ENCODE data around the gene ETS2. TPM values are rescaled to one million over a fixed set of nuclear protein-coding genes. Genes with fewer than 3 reads are reported as not detected.

The ETS2 gene
- total and polyA plus RNA-seq, 2 of the 4 experiments (the other 2 are of a cell fraction) = 21.3 to 21.7 TPM

- H3K23ac ChIP-seq (ENCODE audit: low read depth, low read length) = peak overlapping the region; percentile 18; the same call in 1 of the 2 replicates
- H3K79me1 ChIP-seq (ENCODE audit: low read depth in 1 of 2, low read length in 2 of 2) = peaks cover 34 to 55% of the 10 kb centered on the region in 2 experiments
- H3K4ac ChIP-seq (ENCODE audit: low read depth, low read length) = peak overlapping the region; percentile 92
- peaks cover 2% of the 10 kb centered on the region; the same call in 1 of the 2 replicates for H3K9me3 ChIP-seq (ENCODE audit: control insufficient read depth, insufficient read depth, low read length)
- ChIA-PET POLR2A (ENCODE audit: unreplicated experiment) (no interaction called here), CTCF (interaction anchor here (1.3 kb wide), 1 partner anchor 15 kb away, joined by 3 read pairs; no protein-coding TSS in a partner anchor)
- H3K4me3 ChIP-seq (ENCODE audit: insufficient read depth, low read depth, low read length) = no peak overlapping the region
- H4K20me1 ChIP-seq (ENCODE audit: insufficient read depth, low read length) = peaks cover 12% of the 10 kb centered on the region
- ATAC-seq (ENCODE audit: low read depth) (no peak), DNase-seq (no peak)
- H3K27ac ChIP-seq (ENCODE audit: insufficient read depth, low read length) = peak overlapping the region; percentile 86
- peak overlapping the region; percentile 54 for H3K9ac ChIP-seq (ENCODE audit: low read depth, low read length)
- H4K5ac ChIP-seq (ENCODE audit: low read depth, low read length) = peak overlapping the region; percentile 50
- H2BK120ac ChIP-seq (ENCODE audit: low read depth, low read length) = peak overlapping the region; percentile 31
- peak overlapping the region; percentile 79 for H2AK5ac ChIP-seq (ENCODE audit: low read depth, low read length)
- peak overlapping the region; percentile 49 for H3K18ac ChIP-seq (ENCODE audit: low read depth, low read length)
- H3K4me2 ChIP-seq (ENCODE audit: low read depth, low read length) = no peak overlapping the region; the same call in 1 of the 2 replicates
- H3K36me3 ChIP-seq (ENCODE audit: control insufficient read depth, insufficient read depth, low read length) = peaks cover 54% of the 10 kb centered on the region
- peaks cover 29% of the 10 kb centered on the region for H3K9me1 ChIP-seq (ENCODE audit: insufficient read depth, low read length)
- H2BK15ac ChIP-seq (ENCODE audit: low read depth, low read length) = peak overlapping the region; percentile 36; the same call in 1 of the 3 replicates
- peak overlapping the region; percentile 35 for H4K91ac ChIP-seq (ENCODE audit: insufficient read depth, low read depth, low read length)
- WGBS, 2 experiments (ENCODE audit: extremely low coverage in 2 of 2, insufficient read length in 1 of 2) = 61% methylated on average over 14 of the region's 26 CpGs; no CpG with 5 or more reads in 1 of the 2 experiments
- intact Hi-C loops (cut with micrococcal nuclease) (loop anchor here (5.0 kb wide), 4 partner anchors 99 to 304 kb away; no protein-coding TSS in a partner anchor), in situ Hi-C loops (cut with MboI; ENCODE audit: low sequenced_read_pairs) (no loop called here), dilution Hi-C loops (cut with HindIII; ENCODE audit: low sequenced_read_pairs, unreplicated experiment) (no loop called here)
- H3K14ac ChIP-seq (replicated peaks; ENCODE audit: low read depth, low read length) = peak overlapping the region; percentile 42
- H2AFZ ChIP-seq (replicated peaks; ENCODE audit: low read length, poor library complexity) = no peak overlapping the region
- TF ChIP-seq RCOR1 (IDR thresholded peaks at IDR 0.05; ENCODE audit: insufficient replicate concordance, low read length) (no peak), MXI1 (IDR thresholded peaks at IDR 0.05; ENCODE audit: borderline replicate concordance, low read depth, low read length) (no peak), MAFK (IDR thresholded peaks at IDR 0.05; ENCODE audit: low read depth, low read length) (no peak)
- TF ChIP-seq, protein P1, sequence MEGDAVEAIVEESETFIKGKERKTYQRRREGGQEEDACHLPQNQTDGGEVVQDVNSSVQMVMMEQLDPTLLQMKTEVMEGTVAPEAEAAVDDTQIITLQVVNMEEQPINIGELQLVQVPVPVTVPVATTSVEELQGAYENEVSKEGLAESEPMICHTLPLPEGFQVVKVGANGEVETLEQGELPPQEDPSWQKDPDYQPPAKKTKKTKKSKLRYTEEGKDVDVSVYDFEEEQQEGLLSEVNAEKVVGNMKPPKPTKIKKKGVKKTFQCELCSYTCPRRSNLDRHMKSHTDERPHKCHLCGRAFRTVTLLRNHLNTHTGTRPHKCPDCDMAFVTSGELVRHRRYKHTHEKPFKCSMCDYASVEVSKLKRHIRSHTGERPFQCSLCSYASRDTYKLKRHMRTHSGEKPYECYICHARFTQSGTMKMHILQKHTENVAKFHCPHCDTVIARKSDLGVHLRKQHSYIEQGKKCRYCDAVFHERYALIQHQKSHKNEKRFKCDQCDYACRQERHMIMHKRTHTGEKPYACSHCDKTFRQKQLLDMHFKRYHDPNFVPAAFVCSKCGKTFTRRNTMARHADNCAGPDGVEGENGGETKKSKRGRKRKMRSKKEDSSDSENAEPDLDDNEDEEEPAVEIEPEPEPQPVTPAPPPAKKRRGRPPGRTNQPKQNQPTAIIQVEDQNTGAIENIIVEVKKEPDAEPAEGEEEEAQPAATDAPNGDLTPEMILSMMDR (conservative IDR thresholded peaks at IDR 0.05; ENCODE audit: low read depth, low read length) = no peak
- peak overlapping the region; percentile 58 for H2BK5ac ChIP-seq (ENCODE audit: low read depth, low read length, poor library complexity, severe bottlenecking)
- H2BK20ac ChIP-seq (ENCODE audit: low read depth, low read length) = peak overlapping the region; percentile 18
- BruUV-seq (replicated peaks) = no TSS peak
- peak overlapping the region; percentile 22 to 62; a peak in 3 of 4 replicates for H4K8ac ChIP-seq (ENCODE audit: low read depth in 2 of 2, low read length in 2 of 2)
- H2AK9ac ChIP-seq (replicated peaks; ENCODE audit: low read depth, low read length, poor library complexity) = peak overlapping the region; percentile 47
- H3K4me1 ChIP-seq (ENCODE audit: control insufficient read depth, insufficient read depth, low read length) = peaks cover 26% of the 10 kb centered on the region
- no peaks in the 10 kb centered on the region for H3K27me3 ChIP-seq (ENCODE audit: control insufficient read depth, insufficient read depth, low read length)
- 0 out of 2 replicates have a peak overlapping the region, but pooled peaks have one; percentile 8 for H3K56ac ChIP-seq (ENCODE audit: extremely low read depth, insufficient read depth, low read length)
Measured at GRCh38 chr21:38822778-38823238, 17.1 kb downstream of the ETS2 start.

All from IMR-90 (cell line).